Measurements from ENCODE around the gene LYL1. TPM values are rescaled to one million over a fixed set of nuclear protein-coding genes. Genes with fewer than 3 reads are reported as not detected.

The LYL1 gene
- total and polyA plus RNA-seq, 9 of the 15 experiments (the other 6 are each of a cell fraction or from before 2014, with no cell fraction given): 1.3 to 266 (median 34.0) TPM

DNA sequence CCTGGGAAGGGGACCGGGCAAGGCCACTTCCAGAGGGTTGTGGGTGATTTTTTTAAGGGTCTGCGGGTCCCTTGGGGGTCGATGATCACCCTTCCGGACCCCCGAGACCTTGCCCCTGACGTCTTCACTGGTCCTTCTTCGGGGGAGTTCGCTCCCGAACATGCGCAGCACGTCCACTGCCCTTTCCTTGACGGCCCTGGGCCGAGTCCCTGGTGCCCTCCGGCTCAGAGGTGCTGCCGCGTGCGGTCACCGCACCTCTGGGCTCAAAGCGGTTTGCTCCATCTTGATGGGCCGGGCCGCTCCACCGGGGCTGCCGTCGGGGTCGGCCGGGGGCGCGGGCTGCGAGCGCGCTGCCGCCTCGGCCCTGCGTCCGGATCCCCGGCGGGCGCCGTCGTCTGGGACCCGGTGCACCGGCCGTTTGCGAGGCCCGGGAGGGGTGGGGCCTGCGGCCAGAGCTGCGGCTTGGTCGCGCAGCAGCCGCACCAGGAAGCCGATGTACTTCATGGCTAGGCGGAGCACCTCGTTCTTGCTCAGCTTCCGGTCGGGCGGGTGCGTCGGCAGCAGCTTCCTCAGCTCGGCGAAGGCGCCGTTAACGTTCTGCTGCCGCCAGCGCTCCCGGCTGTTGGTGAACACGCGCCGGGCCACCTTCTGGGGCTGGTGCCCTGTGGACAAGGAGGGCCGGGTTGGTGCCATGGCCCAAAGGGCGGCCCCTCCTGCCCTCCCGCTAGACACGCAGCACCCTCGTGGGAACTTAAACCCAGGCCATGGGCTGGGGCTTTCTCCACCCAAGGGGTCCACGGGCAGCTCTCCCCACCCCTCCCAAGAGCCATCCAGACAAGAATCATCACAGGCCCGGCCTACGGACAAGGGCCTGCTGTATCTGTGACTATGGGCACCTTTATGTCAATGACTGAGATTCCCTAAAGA, 3.3 kb downstream of the LYL1 start (continued):
- TF ChIP-seq PRDM10 (IDR thresholded peaks at IDR 0.05; ENCODE audit: partially characterized antibody) (no peak), JUND (IDR thresholded peaks at IDR 0.05; ENCODE audit: borderline replicate concordance, low read depth, low read length) (peak; percentile 35), JUND (tag; IDR thresholded peaks at IDR 0.05; ENCODE audit: borderline replicate concordance, low read depth, low read length) (no peak; the same call in 2 of the 3 replicates), CREBBP (IDR thresholded peaks at IDR 0.05; ENCODE audit: low read depth, low read length) (no peak), KLF1 (tag; IDR thresholded peaks at IDR 0.05) (peak; percentile 66), KHSRP (IDR thresholded peaks at IDR 0.05) (no peak), NFATC3 (IDR thresholded peaks at IDR 0.05) (no peak), ZNF551 (CRISPR knock-in tag; IDR thresholded peaks at IDR 0.05) (no peak), SRSF9 (IDR thresholded peaks at IDR 0.05; ENCODE audit: borderline replicate concordance, low read depth, low read length) (no peak), PHB (CRISPR knock-in tag; IDR thresholded peaks at IDR 0.05) (no peak), SLC30A9 (CRISPR knock-in tag; IDR thresholded peaks at IDR 0.05) (no peak), PHTF2 (CRISPR knock-in tag; IDR thresholded peaks at IDR 0.05) (no peak), MEF2A (IDR thresholded peaks at IDR 0.05; ENCODE audit: control insufficient read depth, low read depth, low read length) (no peak), ZNF140 (CRISPR knock-in tag; IDR thresholded peaks at IDR 0.05) (no peak), HDAC1 (IDR thresholded peaks at IDR 0.05) (0 out of 4 replicates have a peak, but pooled peaks of 1 of the 2 experiments have one; percentile 10)
- TF ChIP-seq, protein P1, sequence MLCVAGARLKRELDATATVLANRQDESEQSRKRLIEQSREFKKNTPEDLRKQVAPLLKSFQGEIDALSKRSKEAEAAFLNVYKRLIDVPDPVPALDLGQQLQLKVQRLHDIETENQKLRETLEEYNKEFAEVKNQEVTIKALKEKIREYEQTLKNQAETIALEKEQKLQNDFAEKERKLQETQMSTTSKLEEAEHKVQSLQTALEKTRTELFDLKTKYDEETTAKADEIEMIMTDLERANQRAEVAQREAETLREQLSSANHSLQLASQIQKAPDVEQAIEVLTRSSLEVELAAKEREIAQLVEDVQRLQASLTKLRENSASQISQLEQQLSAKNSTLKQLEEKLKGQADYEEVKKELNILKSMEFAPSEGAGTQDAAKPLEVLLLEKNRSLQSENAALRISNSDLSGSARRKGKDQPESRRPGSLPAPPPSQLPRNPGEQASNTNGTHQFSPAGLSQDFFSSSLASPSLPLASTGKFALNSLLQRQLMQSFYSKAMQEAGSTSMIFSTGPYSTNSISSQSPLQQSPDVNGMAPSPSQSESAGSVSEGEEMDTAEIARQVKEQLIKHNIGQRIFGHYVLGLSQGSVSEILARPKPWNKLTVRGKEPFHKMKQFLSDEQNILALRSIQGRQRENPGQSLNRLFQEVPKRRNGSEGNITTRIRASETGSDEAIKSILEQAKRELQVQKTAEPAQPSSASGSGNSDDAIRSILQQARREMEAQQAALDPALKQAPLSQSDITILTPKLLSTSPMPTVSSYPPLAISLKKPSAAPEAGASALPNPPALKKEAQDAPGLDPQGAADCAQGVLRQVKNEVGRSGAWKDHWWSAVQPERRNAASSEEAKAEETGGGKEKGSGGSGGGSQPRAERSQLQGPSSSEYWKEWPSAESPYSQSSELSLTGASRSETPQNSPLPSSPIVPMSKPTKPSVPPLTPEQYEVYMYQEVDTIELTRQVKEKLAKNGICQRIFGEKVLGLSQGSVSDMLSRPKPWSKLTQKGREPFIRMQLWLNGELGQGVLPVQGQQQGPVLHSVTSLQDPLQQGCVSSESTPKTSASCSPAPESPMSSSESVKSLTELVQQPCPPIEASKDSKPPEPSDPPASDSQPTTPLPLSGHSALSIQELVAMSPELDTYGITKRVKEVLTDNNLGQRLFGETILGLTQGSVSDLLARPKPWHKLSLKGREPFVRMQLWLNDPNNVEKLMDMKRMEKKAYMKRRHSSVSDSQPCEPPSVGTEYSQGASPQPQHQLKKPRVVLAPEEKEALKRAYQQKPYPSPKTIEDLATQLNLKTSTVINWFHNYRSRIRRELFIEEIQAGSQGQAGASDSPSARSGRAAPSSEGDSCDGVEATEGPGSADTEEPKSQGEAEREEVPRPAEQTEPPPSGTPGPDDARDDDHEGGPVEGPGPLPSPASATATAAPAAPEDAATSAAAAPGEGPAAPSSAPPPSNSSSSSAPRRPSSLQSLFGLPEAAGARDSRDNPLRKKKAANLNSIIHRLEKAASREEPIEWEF (CRISPR knock-in tag; IDR thresholded peaks at IDR 0.05): no peak; the same call in 1 of the 2 replicates
- TF ChIP-seq, protein P2, sequence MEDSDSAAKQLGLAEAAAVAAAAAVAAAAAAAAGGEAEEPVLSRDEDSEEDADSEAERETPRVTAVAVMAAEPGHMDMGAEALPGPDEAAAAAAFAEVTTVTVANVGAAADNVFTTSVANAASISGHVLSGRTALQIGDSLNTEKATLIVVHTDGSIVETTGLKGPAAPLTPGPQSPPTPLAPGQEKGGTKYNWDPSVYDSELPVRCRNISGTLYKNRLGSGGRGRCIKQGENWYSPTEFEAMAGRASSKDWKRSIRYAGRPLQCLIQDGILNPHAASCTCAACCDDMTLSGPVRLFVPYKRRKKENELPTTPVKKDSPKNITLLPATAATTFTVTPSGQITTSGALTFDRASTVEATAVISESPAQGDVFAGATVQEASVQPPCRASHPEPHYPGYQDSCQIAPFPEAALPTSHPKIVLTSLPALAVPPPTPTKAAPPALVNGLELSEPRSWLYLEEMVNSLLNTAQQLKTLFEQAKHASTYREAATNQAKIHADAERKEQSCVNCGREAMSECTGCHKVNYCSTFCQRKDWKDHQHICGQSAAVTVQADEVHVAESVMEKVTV (CRISPR knock-in tag; IDR thresholded peaks at IDR 0.05): 0 out of 2 replicates have a peak, but pooled peaks have one; percentile 6

Measured in K562 (cell line).